ENCODE results near the gene SSBP3.
"Not testable (repeated sequence)": the region's sequence is repeated elsewhere in the genome, so short reads cannot be mapped to it uniquely, and the experiment has no call there.

The SSBP3 gene

GRCh38 chr1:54215523-54215922 lies 190.7 kb downstream of the SSBP3 start:
- DNase-seq: no peak

GRCh38 chr1:54212872-54213271 lies 193.3 kb downstream of the SSBP3 start:
- no peak for DNase-seq

- not testable (repeated sequence) for DNase-seq
These were observed 198.3 kb downstream of the SSBP3 start for GRCh38 chr1:54207896-54208295.

GRCh38 chr1:54207287-54207686 lies 198.9 kb downstream of the SSBP3 start:
- no peak for DNase-seq

- DNase-seq: no peak
These were observed 202.0 kb downstream of the SSBP3 start for GRCh38 chr1:54204199-54204598.

- no peak for DNase-seq
These were observed 205.6 kb downstream of the SSBP3 start for GRCh38 chr1:54200519-54200997.

GRCh38 chr1:54199765-54200518 lies 206.3 kb downstream of the SSBP3 start, which contains the start of the genes CYB5RL and MRPL37:
CYB5RL (minus strand) TSS chr1:54200030; CDS start chr1:54195616, 4,414 bp downstream.
MRPL37 (plus strand) TSS chr1:54200167; CDS start chr1:54200244, 77 bp downstream.
- peak; percentile 82 for DNase-seq

GRCh38 chr1:54199151-54199764 lies 206.9 kb downstream of the SSBP3 start:
- no peak for DNase-seq

GRCh38 chr1:54193453-54193852 lies 212.7 kb downstream of the SSBP3 start:
- no peak for DNase-seq

- no peak for DNase-seq
These were observed 214.7 kb downstream of the SSBP3 start for GRCh38 chr1:54191525-54191924.

- no peak for DNase-seq
These were observed 215.7 kb downstream of the SSBP3 start for GRCh38 chr1:54190526-54190925.

- no peak for DNase-seq
These were observed 217.9 kb downstream of the SSBP3 start for GRCh38 chr1:54188291-54188690.

GRCh38 chr1:54186056-54186455 lies 220.1 kb downstream of the SSBP3 start:
- no peak for DNase-seq

- no peak for DNase-seq
These were observed 225.4 kb downstream of the SSBP3 start for GRCh38 chr1:54180701-54181360.

- no peak for DNase-seq
These were observed 227.7 kb downstream of the SSBP3 start for GRCh38 chr1:54178296-54179070.

- no peak for DNase-seq
These were observed 228.5 kb downstream of the SSBP3 start for GRCh38 chr1:54177726-54178125.

GRCh38 chr1:54176621-54177327 lies 229.4 kb downstream of the SSBP3 start:
- DNase-seq: no peak
